Forelimb muscle (tissue), 1 donor: ENCODE data around the gene SNX20. TPM values are rescaled to one million over a fixed set of nuclear protein-coding genes. Genes with fewer than 3 reads are reported as not detected.
A peak's percentile ranks its signal among the peaks of the same experiment; 100 is the strongest.

Source experiments
- DNase-seq: peaks from one replicate; pipeline ENCODE4 v3.0.0-alpha.2; 2013; ENCODE audit warnings: low read depth
- polyA plus RNA-seq: library from polyadenylated mRNA; unstranded; fragments of 120-200 nt; gene quantifications from one replicate; pipeline ENCODE4 v1.2.1, GENCODE V29; 2013; ENCODE audit not compliant: insufficient read length

Gene SNX20
- polyA plus RNA-seq, 1 donor: 1.6 TPM

DNA sequence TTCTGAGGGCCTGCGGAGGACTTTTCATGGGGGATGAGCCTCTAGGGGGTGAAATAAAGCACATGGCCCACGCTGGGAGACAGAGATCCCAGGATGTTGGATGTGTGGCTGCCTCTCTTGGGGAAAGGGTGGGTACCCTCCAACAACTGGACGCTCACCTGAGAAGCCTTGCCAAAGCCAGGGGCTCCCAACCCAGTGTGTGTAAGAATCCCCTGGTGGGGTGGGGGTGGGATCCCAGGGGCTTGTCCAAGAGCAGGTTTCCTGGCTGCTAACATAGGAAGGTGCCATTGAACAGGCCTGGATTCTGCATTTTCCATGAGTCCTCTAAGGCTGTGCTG lies 587 bp downstream of the SNX20 start:
- no peak for DNase-seq

DNA sequence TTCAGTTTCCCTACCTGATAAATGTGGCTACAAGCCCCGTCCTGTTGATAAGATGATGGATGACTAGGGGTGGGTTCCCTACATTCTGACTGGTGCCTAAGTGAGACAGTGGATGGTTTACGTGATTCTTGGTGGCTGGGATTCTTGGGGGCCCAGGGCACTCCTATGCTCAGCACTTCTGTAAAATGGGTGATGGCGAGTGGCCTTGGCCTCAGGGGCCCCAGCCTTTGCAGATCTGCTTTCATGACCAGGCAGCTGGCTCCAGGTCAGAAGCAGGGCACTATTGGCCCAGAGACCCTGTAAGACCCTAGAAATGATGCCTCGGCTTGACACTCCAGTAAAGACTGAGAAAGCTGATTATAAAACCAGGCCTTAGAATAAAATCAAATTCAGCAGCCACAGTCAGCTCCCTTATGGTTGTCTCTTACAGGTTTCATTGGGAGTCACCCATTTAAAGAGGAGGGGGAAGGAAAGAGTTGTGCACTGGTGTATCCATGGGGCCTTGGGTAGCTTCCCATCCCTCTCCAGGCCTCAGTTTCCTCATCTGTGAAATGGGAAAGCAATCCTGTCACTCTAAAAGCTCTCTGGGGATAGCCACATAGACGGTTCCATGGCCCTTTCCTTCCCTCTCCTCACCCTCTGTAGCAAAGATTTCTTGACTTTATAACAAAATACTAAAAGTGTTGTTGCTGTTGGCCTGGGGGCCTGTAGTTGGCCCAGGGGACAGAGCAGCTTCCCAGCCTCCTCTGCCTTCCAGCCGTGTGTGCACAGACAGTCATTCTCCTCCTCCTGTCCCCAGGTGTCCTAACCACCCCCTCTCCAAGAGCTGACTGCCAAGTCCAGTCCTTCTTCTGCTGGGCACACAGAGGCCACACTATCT lies 1.2 kb downstream of the SNX20 start:
- DNase-seq: no peak

DNA sequence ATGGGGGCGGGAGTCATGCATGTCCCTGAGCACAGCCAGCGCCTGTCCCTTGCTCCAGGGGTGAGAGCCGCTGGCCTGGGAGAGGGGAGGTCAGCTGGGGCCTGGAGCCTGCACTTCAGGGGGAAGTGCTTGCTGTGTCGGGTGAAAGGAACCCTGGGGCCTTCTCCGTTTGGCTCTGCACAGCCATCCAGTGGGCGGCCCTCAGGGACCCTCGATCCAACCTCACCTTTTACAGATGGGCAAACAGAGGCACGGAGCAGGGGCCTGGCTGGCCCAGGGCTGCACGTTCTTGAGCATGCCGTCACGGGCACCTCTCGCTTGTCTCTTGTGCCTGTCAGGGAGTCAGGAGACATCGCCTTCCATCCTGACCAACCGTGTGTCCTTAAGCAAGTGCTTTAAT lies 1.8 kb downstream of the SNX20 start:
- DNase-seq: no peak

DNA sequence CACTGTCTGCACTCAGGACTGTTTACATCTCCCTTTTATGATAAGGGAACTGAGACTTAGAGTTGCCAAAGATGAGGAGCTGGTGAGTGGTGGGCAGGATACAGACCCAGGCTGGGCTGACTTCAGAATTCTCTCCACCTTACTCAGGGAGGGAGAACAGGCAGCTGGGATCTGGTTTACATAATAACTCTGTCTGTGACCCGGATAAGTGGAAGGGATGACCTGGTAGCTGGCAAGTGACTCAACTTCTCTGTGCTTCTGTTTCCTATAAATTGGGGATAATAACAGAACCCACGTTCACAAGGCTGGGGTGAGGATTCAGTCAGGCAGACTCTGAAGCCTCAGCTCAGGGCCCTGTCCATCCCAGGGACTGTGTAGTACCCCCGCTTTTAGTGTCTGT lies 2.6 kb downstream of the SNX20 start:
- DNase-seq: no peak

DNA sequence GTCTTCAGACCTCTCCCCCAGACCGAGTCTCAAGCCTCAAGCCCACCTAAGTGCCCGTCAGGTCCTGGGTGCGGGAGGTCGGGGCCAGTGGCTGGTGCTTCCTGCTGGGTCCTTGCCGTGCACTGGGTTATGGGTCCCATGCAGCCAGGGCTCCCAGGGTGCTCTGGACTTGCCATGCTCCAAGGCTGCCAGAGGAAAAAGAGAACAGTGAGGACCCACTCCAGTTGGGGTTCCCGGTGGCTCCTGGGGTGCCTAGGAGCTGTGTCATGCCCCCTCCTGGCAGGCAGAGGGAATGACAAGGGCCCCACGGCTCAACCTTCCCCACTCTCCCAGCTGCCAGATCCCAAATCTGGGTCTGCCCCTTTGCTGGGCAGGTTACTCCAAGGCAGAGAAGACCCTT lies 3.8 kb downstream of the SNX20 start:
- no peak for DNase-seq

DNA sequence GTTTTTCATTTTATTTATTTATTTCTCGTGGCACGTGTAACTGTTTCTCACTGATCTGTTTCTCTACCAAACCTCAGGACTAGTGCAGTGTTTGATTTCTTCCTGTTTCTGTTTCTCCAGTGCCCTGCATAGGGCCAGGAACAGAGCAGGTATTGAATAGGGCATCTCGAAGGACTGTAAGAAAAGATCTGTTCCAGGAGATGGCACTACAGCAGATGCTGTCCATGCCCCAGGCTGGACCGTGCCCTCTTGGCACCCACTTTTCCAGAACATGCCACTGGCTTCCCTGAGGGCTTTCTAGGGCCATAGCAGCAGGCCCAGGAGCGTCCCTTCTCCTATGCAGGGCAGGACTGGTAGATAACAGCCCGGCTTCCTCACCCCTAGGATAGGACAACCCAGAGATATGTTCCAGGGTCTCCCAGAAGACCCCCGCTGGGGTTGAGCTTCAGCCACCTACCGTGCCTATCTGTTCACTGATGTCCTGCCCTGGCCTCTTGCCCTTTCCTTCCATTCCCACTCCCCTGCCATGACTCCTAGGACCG lies 4.4 kb downstream of the SNX20 start:
- DNase-seq: no peak

DNA sequence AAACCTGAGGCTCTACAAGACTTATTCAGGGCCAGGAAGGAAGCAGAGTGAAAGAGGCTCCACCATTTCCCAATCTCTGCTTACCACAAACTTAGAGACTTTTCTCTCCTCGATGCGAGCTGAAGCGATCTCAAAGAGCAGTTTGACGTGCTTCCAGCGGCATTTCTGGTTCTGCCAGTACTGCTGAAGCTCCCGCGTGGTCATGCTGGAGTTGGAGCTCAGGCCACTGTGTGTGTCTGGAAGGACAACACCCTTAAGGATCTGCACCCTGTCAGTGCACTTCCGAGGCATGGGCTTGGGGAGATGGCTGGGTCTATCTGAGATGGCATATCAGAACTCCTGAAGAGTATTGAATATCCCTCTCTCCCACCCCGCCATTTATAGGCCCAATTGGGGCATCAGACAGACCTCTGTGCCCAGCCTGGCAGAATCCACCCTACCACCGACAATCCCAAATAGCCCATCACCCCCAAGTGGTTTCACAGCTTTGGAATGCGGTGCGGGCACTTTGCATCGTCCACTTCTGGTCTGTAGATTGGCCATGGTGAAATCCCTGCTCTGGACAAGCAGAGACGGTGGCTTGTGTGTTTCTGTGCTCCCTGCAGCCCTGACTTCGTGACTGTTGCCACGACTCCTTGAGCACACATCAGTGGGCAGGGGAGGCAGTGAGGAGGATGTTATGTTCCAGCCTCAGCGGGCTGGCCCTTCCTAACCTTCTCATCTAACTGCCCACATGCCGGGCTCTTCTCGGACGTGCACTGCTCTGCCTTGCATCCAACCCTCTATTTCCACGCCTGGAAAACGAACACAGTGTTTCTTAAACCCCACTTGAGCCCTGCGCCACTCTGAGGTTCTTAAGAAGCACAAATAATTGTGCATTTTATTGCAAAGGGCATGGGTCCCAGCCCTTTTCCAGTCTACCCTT lies 5.2 kb downstream of the SNX20 start:
- no peak for DNase-seq

DNA sequence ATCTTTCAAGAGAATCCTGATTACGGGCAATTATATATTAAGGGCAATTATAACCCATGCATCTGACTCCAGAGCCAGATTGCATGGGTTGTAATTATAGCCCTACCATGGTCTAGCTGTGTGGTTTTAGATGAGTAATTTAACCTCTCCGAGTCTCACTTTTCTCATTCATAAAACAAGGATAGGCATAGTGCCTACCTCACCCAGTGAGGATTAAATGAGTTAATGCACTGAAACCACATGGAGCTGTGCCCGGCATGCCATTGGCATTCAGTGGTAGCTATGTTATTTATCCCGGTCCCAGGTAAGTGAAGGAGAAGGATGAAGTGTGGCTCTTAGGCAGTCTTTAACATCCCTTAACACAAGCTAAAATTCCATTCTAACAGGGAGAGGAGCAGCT lies 6.3 kb downstream of the SNX20 start:
- no peak for DNase-seq

DNA sequence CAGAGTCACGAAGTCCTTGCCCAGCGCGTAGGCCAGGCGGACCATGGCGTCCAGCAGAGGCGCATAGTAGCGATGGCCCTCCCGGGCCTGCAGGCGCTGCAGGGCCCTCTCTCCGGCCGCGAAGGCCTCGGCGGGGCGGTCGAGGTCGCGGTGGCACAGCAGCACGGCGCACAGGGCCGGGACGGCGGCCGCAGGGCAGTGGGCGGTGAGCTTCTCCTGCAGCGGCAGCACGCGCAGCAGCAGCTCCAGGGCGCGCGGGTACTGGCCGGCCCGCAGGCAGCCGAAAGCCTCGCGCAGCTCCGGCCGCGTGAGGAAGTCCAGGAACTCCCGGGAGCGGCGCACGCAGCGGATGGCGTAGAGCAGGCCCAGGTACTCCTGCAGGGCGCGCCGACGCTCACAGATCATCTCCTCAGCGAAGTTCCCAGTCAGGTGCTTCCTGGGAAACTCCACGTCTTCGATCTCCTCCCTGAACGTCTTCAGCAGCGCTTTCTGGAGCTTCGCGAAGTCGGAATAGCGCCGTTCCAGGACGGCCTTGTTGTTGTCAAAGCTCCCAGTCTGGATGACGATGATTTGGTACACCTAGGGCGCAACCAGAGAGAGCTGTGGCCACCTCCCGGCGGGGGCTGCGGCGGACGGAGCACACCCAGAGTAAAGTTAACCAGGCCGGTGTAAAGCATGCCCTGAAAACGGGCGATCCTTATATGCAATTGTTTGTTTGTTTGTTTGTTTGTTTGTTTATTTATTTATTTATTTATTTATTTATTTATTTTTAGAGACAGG lies 7.4 kb downstream of the SNX20 start:
- no peak for DNase-seq

DNA sequence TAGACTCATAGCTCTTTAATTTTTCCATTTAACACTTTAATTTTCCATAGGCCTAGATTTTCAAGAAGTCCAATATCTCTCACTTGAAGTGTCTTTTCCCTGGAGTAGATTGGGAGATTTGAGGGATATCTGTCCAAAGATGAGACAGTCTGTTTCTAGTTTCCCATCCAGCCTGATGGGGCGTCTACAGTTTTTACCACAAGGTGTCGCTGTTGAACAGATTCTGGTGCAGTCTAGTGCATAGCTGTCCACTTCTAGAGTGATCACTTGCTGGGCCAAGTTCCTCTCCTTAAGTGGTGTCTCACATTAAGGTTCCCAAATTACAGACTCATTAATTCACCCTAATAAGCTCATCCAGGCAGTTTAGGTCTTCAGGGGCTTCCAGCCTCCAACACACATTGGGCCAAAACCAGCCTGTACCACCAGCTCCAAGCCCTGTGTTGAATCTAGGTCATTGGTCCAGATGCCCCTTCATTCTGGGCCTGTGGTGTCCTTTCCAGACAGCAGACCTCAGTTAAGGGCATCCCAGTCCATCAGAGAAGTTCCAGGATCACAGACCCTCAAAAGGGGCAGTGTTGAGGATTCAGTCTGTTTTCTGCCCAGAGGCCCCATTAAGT lies 9.4 kb downstream of the SNX20 start:
- DNase-seq: no peak

DNA sequence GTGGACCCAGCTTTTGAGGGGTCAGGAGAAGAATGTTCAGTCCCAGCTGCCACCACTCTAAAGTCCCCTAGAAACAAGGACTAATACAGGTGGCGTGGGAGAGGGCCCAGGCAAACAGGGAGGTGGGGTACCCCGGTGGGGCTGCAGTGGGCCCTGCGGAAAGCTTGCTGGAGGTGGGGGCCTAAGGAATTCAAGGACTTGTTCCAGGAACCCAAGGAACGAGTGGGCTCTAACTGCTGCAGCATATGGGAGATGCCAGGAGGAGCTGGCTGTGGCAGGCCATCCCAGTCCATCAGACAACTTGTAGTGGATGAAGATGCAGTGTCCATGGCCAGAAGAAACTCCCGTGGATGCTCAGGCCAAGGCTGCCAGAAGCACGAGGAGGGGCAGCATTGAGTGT lies 10.6 kb downstream of the SNX20 start:
- DNase-seq: no peak

DNA sequence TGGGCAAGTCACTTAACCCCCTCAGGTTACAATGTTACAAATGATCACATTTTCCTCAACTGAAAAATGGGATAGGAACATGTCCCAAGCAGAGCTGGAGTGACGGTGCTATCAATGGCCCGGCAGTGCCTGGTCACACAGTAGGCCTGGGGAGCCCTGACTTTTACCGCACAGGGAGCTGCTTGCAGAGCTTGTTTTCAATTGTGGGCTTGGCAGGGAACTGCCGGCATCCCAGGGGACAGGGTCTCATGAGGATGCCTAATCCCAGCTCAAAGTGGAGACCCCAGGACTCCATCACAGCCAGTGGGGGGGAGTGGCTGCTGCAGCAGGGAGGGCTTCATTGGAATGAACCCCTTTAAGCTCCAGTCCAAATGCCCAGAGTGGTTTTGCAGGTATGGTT lies 11.4 kb downstream of the SNX20 start:
- DNase-seq: no peak

DNA sequence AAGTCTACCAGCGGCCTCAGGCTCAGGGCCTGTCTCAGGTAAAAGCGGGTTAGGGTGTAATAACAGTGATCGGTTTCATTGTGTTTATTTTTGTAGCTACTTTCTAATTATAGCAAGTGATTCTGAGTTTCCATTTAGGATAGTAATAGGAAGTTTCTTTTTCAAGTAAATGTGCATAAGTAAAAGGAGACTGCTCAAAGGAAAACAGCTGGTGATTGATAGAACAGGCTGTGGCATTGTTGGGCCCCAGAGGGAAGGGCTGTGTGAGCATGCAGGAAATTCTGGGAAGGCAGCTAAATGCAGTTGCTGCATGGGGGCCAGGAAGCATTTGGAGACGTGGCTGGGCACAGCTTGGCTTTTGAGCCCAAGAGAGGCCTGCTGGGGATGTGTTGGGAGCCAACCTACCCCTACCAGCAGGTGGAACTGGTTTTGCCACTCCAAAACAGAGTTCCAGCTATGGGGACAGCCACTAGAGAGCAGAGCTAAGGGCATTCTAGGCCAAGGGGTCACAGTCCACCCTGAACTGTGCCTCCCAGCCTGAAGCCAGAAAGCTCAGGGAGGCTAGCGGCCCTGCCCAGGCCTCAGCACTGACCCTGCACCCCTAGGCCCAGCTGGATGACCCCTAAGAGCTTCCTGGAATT lies 12.6 kb downstream of the SNX20 start:
- no peak for DNase-seq

DNA sequence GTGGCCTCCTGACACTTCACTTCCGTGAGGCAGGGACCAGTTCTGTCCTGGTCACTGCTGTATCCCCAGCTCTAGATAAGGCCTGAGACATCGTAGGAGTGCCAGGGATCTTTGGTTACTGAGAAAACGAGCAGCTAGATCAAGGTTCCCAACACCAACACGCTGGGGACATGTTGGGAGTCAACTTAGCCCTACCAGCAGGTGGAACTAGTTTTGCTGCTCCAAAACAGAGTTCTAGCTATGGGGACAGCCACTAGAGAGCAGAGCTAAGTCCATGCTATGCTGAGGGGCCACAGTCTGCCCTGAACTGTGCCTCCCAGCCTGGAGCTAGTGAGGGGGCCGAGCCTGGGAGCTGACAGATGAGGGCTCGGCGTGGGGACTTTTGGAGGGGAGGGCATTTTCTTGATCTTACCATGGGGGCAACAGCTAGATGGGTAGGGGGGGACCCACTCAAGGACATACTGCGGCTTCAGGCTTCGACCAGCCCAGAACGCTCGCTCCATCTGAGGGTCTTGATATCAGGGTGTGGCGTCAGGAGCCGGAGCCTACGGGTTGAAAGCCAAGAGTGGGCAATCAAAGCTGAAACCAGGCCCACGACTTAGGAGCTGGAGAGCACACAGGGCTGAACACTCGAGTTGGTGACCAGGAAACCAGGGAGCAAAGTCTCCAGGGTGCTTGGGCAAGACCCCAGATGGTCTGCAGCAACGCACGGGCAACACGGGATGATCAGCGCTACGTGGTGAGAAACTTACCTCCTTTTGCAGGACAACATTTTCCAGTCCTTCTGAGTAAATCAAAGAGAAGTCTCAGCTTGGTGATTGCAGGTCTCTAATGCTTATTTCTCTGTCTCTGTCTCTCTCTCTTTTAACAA lies 13.4 kb downstream of the SNX20 start:
- no peak for DNase-seq

DNA sequence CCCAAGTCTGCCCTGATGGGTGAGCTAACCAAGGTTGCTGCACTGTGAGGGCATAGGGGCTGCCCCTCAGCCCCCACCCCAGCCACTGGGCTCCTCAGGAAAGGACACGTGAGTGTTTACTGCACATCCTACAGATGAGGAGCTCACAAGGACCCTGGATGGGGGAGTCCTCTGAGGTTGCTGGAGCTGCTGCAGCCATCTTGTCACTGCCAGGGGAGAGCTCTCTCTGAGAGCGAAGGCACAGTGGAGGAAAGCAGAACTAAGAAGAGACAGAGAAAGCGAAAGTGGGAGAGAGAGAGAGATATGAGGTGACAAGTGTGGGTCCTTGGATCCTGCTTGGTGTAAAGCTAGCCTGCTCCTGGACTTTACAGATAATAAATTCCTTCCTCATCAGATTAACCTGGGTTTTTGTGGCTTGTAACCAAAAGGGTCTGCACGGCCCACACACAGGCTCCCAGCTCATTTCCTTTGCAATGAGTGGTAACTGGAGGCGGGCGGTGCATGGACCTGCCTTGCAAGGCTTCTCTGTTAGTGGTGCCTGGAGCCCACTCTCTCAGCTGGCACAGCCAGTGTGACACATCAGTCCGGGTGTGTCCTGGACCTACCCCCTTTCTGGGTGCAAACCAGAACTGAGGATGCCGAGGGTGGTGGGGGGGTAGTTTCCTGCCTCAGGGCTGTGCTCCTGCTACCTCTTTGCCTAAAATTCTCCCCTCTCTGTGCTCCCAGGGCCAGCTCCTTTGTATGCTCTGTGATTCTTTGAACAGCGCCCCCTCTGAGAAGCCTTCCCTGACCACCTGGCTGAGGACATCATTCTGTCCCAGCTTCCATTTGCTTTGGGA lies 14.2 kb downstream of the SNX20 start:
- no peak for DNase-seq

DNA sequence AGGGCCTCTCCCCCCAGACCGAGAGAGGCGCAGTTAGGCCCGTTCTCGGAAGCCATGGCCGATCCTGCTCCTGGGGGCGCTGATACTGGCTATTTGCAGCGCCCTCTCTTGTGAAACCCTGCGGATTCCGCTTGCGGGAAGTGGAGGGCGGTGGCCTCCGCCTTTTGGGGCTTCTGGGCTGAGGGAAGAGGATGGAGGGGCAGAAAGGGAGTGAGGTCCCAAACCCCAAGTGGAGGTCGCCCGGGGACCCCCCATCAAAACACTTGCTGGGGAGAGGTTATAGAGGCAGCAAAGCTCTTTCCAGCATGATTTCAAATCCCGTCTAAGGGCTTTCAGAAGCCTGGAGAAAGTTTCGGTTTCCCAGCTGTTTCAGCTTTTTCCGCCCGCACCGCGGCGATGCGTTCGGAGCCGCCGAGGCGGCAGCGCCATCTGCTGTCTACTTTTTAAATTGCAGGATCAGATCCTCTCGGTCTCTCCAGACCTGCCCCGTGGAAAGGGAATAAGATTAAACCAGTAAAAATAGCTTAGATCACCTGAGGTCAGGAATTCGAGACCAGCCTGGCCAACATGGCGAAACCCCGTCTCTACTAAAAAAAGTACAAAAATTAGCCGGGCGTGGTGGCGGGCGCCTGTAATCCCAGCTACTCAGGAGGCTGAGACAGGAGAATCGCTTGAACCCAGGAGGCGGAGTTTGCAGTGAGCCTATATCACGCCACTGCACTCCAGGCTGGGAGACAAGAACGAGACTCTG lies 15.8 kb downstream of the SNX20 start:
- peak; percentile 49 for DNase-seq

DNA sequence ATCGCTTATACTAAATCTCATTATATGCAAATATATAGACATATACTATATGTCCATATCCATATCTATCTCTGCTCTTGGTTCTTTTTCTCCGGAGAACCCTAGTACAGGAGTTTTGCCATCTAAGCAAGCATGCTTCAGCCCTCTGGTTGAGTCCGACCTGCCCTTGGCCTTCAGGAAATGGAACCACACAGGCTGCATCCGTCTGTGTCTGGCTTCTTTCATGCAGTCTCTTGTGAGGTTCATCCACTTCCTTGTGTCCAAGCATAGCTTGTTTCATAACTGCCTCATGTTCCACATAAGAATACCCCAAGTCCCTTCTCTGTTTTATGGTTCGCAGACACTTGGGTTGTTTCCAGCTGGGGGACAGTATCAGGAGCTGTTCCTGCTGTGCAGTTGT lies 16.8 kb downstream of the SNX20 start:
- DNase-seq: no peak

DNA sequence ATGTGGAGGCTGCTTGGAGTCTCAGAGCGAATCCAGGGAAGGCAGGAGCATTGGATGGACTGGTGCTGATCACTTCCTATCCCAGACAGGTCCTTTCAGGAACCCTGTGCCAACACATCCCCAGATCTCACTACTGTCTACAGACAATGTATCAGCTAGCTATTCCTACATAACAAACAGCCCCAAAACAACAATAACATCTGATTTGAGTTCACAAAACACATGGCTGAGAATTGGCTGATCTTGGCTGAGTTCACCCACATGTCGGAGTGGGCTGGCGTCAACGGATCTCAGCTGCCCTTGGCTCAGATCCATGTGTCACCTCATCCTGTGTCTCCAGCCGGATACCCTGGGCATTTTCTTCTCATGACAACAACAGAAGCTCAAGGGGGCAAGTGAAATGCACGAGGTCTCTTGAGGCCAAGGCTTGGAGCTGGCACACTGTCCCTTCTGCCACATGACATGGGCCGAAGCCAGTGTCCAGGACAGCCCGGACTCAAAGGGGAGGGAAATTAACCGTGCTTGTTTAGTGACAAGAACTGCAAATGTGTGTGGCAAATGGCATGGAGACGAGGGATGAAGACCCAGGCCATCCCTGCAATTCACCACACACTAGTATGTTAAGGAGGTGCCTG lies 18.7 kb downstream of the SNX20 start:
- DNase-seq: no peak
